DOHH2 (cell line): ENCODE measurements around the gene AJUBA.

ENCODE experiments used
- H3F3A ChIP-seq: fragments of 200-600 bp; sonication (generic), shearing (Covaris generic); 2 replicates; pipeline ENCODE4 v1.6.0; 2016; ENCODE audit warnings: antibody characterized with exemption, mild to moderate bottlenecking; ENCODE audit not compliant: control insufficient read depth, insufficient read depth
- H3K27ac ChIP-seq: fragments of 200-600 bp; sonication (generic); 2 replicates; pipeline ENCODE4 v1.5.1; 2014; ENCODE audit warnings: low read depth, mild to moderate bottlenecking, low read length, moderate library complexity
- H3K27me3 ChIP-seq: fragments of 200-600 bp; sonication (generic); 2 replicates; pipeline ENCODE4 v1.6.1; 2014; ENCODE audit warnings: mild to moderate bottlenecking, low read length, mixed read lengths; ENCODE audit not compliant: control insufficient read depth
- H3K36me3 ChIP-seq: fragments of 200-600 bp; sonication (generic); 2 replicates; pipeline ENCODE4 v1.6.1; 2014; ENCODE audit warnings: mild to moderate bottlenecking, low read length, moderate library complexity, mixed read lengths; ENCODE audit not compliant: control insufficient read depth
- H3K4me1 ChIP-seq: fragments of 200-600 bp; sonication (generic); 2 replicates; pipeline ENCODE4 v1.6.1; 2014; ENCODE audit warnings: mild to moderate bottlenecking, low read length, mixed read lengths; ENCODE audit not compliant: control insufficient read depth
- H3K4me2 ChIP-seq: fragments of 200-600 bp; sonication (generic); 2 replicates; pipeline ENCODE4 v1.6.0; 2014; ENCODE audit warnings: mild to moderate bottlenecking, low read length, moderate library complexity
- H3K4me3 ChIP-seq: fragments of 200-600 bp; sonication (generic); 2 replicates; pipeline ENCODE4 v1.5.1; 2014; ENCODE audit warnings: mild to moderate bottlenecking, low read length, mixed read lengths
- H3K79me2 ChIP-seq: fragments of 200-600 bp; sonication (generic); 2 replicates; pipeline ENCODE4 v1.6.1; 2014; ENCODE audit warnings: mild to moderate bottlenecking, low read length, mixed read lengths; ENCODE audit not compliant: control insufficient read depth
- H3K9me2 ChIP-seq: fragments of 200-600 bp; sonication (generic); replicated peaks from 2 replicates; pipeline ENCODE4 v1.6.1; 2014; ENCODE audit warnings: mild to moderate bottlenecking, low read length, mixed read lengths; ENCODE audit not compliant: control insufficient read depth
- H3K9me3 ChIP-seq: fragments of 200-600 bp; sonication (generic); 2 replicates; pipeline ENCODE4 v1.6.1; 2014; ENCODE audit warnings: antibody characterized with exemption, low read length, mixed read lengths; ENCODE audit not compliant: control insufficient read depth, insufficient read depth
- H4K20me1 ChIP-seq: fragments of 200-600 bp; sonication (generic); 2 replicates; pipeline ENCODE4 v1.6.0; 2014; ENCODE audit warnings: low read depth, mild to moderate bottlenecking, antibody characterized with exemption, low read length, moderate library complexity; ENCODE audit not compliant: control insufficient read depth, insufficient read depth
- EZH2phosphoT487 ChIP-seq: fragments of 200-600 bp; sonication (generic); IDR thresholded peaks from 2 replicates; pipeline ENCODE4 v1.6.1; 2017; ENCODE audit warnings: borderline replicate concordance, mild to moderate bottlenecking, antibody characterized with exemption, low read length, moderate library complexity, mixed read lengths
- TF ChIP-seq, protein P1 (sequence below): fragments of 200-600 bp; sonication (generic); IDR thresholded peaks from one replicate; pipeline ENCODE4 v1.5.1; 2014; ENCODE audit warnings: antibody characterized with exemption, mild to moderate bottlenecking, low read depth, low read length; ENCODE audit not compliant: poor library complexity, severe bottlenecking

AJUBA gene

DNA sequence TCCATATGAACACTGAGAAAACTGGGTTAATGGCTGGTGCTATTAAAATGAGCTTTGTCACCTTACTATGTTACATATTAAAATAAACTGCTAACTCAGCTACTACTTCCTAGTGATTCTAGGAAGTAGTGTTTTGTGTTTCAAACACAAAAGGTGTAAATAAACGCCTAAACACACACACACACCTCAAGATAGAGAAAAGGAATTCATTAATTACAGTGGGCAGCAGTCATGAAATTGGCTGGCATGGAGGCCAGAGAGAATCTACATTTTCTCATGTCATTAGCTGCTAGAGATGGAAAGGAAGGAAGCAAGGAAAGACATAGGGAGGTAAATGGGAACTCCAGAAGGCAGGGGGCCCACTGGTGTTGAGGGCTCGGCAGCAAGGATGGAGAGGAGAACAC is 52.4 kb downstream of the AJUBA start:
- Histone ChIP-seq H4K20me1 (0 out of 2 replicates have a peak, but pooled peaks cover 2% of the 10 kb centered on the region), H3K4me2 (peak overlapping the region; percentile 84), H3F3A (peaks cover 27% of the 10 kb centered on the region), H3K4me3 (peak overlapping the region; percentile 99), H3K9me3 (no peaks in the 10 kb centered on the region), H3K27ac (peak overlapping the region; percentile 59), H3K36me3 (peaks cover 39% of the 10 kb centered on the region), H3K9me2 (no peaks in the 10 kb centered on the region), H3K4me1 (peaks cover 32% of the 10 kb centered on the region), H3K79me2 (peaks cover 37% of the 10 kb centered on the region), H3K27me3 (no peaks in the 10 kb centered on the region)
- TF ChIP-seq, protein P1, sequence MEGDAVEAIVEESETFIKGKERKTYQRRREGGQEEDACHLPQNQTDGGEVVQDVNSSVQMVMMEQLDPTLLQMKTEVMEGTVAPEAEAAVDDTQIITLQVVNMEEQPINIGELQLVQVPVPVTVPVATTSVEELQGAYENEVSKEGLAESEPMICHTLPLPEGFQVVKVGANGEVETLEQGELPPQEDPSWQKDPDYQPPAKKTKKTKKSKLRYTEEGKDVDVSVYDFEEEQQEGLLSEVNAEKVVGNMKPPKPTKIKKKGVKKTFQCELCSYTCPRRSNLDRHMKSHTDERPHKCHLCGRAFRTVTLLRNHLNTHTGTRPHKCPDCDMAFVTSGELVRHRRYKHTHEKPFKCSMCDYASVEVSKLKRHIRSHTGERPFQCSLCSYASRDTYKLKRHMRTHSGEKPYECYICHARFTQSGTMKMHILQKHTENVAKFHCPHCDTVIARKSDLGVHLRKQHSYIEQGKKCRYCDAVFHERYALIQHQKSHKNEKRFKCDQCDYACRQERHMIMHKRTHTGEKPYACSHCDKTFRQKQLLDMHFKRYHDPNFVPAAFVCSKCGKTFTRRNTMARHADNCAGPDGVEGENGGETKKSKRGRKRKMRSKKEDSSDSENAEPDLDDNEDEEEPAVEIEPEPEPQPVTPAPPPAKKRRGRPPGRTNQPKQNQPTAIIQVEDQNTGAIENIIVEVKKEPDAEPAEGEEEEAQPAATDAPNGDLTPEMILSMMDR, result no peak
- TF ChIP-seq EZH2phosphoT487, result no peak

DNA sequence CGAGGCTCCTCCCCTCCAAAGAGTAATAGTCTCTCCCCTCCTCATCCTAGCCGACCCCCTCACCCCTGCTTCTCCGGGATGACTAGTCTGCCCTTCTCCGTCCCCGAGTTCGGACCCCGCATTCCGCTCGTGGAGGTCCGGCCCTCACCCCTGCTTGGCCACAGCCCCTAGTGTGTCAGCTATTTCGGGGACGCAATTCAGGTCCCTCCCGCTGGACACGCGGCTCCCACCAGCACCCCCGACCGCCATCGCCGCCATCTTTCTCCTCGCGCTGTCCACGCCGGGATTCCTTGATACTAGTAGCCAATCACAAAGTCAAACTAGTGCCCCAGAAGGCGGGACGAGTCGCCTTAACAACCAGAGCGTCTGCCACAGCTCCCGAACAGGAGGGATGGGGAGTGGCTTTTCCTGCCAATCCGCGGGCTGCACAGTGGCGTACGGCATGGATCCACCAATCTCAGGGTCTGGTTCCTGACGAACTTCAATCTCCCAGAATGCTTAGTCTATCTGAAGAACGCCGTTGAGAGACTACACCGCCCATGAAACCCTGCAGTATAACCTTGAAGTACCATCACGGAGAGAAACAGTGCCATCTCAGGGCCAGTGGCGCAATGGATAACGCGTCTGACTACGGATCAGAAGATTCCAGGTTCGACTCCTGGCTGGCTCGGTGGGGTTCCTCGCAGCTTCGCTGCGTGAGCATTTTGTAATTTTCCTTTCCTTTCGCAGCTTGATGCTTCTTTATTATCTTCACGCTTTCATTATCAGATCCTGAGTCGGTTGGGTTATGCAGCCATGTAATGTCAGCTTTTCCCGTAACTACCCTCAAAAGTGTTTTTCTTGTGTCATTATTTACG is 53.0 kb downstream of the AJUBA start, which contains the start of gene PRMT5:
PRMT5 (minus strand) TSS at position 273 of the 857 bp plus-strand sequence; CDS start at position 258, 15 bp downstream.
- Histone ChIP-seq H3F3A (peaks cover 24% of the 10 kb centered on the region), H3K27ac (peak within 1 kb of the TSS; percentile 61), H3K9me3 (no peaks in the 10 kb centered on the region), H3K36me3 (peaks cover 45% of the 10 kb centered on the region), H3K4me2 (peak within 1 kb of the TSS; percentile 84), H3K9me2 (no peaks in the 10 kb centered on the region), H4K20me1 (0 out of 2 replicates have a peak, but pooled peaks cover 2% of the 10 kb centered on the region), H3K27me3 (no peaks in the 10 kb centered on the region), H3K4me1 (peaks cover 32% of the 10 kb centered on the region), H3K79me2 (peaks cover 37% of the 10 kb centered on the region), H3K4me3 (peak within 1 kb of the TSS; percentile 99)
- TF ChIP-seq, protein P1, result no peak
- TF ChIP-seq EZH2phosphoT487, result no peak

DNA sequence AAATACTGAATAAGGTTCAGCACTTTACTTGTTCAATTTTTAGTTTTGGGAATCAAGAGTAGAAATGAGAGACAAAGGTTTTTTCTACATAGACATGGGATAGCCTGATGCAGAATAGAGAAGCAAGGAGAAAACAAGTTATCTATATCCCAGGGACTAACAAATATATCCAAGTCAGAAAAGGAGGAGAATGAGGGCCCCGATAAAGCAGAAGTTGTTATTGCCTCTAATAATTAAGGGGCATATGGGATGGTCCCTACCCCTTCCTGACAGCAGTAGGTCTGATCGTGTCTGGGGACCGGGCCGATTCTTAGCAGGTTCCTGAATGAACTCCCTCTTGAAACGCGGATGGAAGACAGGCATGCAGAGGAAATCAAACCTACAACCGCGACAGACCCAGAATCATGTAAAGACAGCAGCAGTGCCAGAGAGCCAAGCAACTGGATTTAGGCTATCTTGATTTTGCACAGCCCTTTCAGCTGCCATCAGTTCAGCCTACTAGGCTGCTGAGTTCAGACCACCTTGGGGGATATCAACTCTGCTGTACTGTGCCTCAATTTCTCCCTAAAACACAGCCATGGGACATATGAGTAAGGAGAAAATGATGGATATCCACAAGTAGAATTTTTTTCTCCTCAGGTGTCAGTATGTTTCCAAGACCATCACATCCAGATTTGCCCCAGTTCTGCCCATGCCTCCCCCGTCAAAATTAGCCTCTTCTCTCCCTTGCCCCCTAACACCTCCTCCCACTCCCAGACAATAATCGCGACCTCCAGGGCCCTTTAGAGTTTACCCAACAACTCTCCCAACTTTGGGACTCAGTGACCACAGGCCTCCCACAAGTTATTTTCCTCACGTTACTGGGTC is 53.9 kb downstream of the AJUBA start:
- H3K4me2 ChIP-seq, result peak overlapping the region; percentile 75
- 0 out of 2 replicates have a peak, but pooled peaks cover 2% of the 10 kb centered on the region for H4K20me1 ChIP-seq
- peaks cover 32% of the 10 kb centered on the region for H3K4me1 ChIP-seq
- H3K4me3 ChIP-seq, result peak overlapping the region; percentile 99
- no peaks in the 10 kb centered on the region for H3K27me3 ChIP-seq
- H3K9me2 ChIP-seq, result no peaks in the 10 kb centered on the region
- H3K79me2 ChIP-seq, result peaks cover 37% of the 10 kb centered on the region
- peaks cover 53% of the 10 kb centered on the region for H3K36me3 ChIP-seq
- peaks cover 22% of the 10 kb centered on the region for H3F3A ChIP-seq
- peak overlapping the region; percentile 61 for H3K27ac ChIP-seq
- TF ChIP-seq, protein P1, result no peak
- no peak for TF ChIP-seq EZH2phosphoT487
- no peaks in the 10 kb centered on the region for H3K9me3 ChIP-seq
